ENCODE data around the gene LEFTY2.
"Not testable (repeated sequence)": the region's sequence is repeated elsewhere in the genome, so short reads cannot be mapped to it uniquely, and the experiment has no call there.

Gene LEFTY2, protein sequence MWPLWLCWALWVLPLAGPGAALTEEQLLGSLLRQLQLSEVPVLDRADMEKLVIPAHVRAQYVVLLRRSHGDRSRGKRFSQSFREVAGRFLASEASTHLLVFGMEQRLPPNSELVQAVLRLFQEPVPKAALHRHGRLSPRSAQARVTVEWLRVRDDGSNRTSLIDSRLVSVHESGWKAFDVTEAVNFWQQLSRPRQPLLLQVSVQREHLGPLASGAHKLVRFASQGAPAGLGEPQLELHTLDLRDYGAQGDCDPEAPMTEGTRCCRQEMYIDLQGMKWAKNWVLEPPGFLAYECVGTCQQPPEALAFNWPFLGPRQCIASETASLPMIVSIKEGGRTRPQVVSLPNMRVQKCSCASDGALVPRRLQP

DNA sequence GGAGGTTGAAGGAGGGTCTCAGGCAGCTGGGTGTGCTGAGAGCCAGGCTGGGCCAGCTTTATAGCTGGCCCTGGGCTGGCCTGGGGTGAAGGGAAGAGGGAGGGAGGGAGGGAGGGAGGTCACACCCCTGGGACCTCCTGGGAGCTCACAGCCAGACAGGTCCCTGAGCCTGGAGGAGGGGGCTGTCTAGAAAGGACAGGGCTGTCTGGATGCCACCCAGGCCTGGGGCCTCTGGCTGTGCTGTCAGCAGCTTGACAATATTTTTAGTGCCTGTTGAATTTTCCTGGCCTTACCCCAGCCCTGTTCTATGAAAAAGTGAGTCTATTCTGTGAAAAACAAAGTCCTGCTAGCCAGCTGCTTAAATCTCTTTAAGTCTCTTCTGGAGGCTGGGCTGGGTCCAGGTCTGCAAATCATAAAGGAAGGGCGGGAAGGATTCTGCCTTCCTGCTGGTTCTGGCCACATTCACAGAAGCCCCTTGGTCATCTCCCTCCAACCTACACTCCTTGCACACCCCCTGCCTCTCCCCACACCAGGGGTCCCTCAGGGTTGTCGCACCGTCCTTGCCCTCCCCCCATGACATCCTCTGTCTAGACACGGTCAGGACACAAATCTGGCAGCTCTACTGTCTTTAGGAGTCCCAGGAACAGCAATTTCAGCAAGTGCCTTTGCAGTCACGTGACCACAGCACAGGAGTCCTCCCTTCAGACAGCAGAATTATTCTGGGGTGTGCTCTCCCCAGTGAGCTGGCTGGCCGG lies at the start of gene LEFTY2:
Gene LEFTY2, minus strand, starts transcription at position 34 of the 755 bp plus-strand sequence. CDS start 80 bp downstream, outside the sequence.
- DNase-seq (ENCODE audit: low read depth), result no peak

GRCh38 chr1:225987491-225988316 lies 46.7 kb upstream of the LEFTY2 start:
- DNase-seq (ENCODE audit: low read depth), result no peak

DNA sequence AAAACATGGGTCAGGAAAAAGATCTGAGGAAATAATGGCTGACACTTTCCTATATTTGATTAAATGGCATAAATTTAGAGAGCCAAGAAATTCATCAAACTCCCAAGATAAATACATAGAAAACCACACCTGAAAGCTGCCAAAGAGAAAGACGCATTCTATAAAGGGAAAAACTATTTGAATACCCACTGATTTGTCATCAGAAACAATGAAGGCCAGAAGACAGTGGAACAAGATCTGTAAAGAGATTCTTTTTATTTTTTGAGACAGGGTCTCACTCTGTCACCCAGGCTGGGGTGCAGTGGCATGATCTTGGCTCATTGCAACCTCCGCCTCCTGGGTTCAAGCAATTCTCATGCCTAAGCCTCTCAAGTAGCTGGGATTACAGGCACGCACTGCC lies 40.7 kb upstream of the LEFTY2 start:
- no peak for DNase-seq (ENCODE audit: low read depth)

DNA sequence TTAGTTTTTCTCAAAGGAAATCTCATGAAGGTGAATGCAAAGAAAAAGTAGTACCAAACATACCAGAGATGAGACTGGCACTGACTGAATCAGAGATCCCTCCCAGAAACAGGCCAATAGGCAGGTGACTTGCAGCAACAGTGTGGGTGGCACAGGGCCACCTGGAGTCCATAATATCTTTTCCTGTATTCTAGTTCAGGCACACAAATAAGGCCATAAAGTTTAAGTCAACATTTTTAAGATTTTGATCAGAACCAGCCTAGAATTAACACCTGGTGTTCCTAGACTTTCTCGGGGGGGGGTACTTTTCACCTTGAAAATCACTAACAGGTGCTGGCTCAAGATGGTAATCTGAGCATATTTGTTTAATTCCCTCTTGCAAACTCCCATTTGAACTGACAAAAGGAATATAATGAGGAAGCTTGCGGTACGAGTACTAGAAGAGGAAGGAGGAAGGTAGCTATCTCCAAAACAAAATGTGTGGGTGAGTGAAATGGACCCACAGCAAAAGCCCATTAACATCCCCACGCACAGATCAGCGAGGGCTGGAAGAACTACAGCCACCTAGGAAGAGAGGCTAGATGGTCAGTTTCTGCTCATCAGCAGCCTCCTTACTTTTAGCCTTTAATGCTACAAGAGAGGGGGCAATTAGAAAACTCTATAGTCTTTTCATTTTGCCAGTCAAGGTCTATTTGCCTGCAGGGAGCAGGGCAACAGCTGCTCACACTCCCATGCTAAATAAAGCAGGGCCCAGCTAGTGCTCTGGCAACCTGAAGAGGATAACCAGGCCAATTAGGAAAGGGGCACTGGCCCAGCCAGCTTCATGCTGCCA lies 39.2 kb upstream of the LEFTY2 start:
- no peak for DNase-seq (ENCODE audit: low read depth)

- no peak for DNase-seq (ENCODE audit: low read depth)
These were observed 38.4 kb upstream of the LEFTY2 start for GRCh38 chr1:225979421-225979820.

DNA sequence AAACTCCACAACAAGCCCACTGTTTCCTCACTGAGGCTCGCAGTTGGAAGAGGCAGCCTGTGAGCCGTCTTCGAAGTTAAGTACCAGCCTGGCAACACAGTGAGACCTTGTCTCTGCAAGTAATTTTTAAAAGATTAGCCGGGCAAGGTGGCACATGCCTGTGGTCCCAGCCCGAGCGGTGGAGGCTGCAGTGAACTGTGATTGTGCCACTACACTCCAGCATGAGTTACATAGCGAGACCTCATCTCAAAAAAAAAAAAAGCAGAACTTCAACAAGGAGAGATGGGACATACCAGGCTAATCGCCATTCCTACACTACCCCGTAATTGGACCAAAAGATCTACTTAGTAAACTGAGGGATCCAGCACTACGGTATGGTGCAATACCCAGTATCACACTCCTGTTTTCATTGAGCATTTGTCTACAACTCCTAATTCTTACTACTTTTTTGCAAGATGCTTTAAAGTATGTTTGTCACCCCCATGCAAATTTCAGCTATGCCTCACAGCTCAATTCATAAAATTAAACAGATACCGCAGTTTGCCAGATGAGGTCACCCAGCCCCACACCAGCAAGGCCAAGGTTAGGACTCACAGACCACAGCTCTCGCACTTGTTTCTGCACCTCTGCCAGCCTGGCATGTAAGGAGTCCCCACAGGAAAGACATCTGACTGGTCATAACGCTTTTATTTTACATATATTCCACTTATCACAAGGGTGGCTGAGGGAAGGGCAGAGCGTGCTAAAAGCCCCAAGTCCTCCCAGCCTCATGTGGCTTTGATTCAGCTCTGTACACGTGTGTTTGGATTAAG lies 37.1 kb upstream of the LEFTY2 start:
- DNase-seq (ENCODE audit: low read depth), result no peak

GRCh38 chr1:225975146-225975545 lies 34.1 kb upstream of the LEFTY2 start:
- DNase-seq (ENCODE audit: low read depth), result not testable (repeated sequence)

- no peak for DNase-seq (ENCODE audit: low read depth)
These were observed 33.4 kb upstream of the LEFTY2 start for GRCh38 chr1:225974454-225974853.

DNA sequence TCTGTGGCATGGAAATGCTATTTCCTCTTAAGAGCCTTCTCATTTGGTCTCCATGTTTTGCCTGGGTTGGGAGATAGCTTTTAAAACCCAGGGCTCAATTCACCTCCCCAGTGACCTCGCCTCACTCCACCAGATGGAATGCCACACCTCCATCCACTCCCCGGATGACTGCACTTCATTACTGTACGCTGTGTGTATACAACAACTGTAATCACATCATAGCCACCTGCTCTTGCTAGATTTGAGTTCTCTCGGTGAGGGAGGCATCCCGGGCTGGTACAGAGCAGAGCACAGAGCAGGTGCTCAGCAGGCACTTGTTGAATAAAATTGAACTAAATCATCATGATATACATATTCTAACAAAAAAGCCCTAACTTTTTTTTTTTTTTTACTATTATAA lies 32.1 kb upstream of the LEFTY2 start:
- no peak for DNase-seq (ENCODE audit: low read depth)

DNA sequence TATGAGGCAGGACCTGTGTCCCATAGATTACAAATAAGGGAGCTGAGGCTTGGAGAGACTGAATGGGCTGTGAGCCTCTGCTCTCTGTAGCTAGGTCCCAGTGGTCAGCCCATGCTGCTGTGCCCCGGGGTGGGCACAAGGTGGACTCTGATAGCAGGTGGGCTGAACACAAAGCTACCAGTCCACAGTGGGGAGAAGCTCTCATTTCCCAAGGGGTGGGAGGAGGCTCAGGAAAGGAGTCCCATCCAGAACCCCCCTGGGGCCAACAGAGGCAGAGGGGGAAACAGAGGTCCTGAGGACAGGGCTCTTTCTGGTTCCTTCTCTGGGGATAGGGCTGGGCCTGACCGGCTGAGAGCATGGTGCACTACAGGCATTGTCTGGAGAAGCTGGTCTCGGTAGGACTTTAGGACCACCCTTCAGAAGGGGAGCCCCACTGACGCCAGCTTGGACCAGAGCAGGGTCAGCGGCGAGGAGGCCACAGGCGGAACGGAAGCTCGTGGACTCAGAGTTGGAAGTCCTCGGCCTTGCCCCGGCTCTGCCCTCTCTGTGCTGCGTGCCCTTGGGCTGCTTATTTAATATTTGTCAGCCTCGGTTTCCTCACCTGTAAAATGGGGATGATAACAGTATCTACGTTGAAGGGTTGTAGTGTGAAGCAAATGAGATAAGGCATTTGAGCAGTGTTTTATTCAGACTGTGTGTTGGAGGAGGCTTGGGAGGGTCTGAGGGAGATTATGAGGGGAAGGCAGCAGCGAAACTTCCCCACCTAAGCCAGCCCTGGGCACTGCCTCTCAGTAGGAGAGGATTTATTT lies 31.5 kb upstream of the LEFTY2 start:
- no peak for DNase-seq (ENCODE audit: low read depth)

DNA sequence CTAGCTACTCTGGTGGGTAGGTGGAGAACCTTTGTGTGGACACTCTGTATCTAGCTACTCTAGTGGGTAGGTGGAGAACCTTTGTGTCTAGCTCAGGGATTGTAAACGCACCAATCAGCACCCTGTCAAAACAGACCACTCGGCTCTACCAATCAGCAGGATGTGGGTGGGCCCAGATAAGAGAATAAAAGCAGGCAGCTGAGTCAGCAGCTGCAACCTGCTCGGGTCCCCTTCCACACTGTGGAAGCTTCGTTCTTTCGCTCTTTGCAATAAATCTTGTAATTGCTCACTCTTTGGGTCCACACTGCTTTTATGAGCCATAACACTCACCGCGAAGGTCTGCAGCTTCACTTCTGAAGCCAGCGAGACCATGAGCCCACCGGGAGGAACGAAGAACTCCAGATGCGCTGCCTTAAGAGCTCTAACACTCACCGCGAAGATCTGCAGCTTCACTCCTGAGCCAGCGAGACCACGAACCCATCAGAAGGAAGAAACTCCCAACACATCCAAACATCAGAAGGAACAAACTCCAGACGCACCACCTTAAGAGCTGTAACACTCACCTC lies 29.7 kb upstream of the LEFTY2 start:
- DNase-seq (ENCODE audit: low read depth), result not testable (repeated sequence)

DNA sequence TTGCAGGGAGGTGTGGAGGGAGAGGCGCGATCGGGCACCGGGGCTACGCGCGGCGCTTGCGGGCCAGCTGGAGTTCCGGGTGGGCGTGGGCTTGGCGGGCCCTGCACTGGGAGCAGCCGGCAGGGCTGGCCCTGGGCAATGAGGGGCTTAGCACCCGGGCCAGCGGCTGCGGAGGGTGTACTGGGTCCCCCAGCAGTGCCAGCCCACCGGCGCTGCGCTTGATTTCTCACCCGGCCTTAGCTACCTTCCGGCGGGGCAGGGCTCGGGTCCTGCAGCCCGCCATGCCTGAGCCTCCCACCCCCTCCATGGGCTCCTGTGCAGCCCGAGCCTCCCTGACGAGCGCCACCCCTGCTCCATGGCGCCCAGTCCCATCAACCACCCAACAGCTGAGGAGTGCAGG lies 28.7 kb upstream of the LEFTY2 start:
- not testable (repeated sequence) for DNase-seq (ENCODE audit: low read depth)

DNA sequence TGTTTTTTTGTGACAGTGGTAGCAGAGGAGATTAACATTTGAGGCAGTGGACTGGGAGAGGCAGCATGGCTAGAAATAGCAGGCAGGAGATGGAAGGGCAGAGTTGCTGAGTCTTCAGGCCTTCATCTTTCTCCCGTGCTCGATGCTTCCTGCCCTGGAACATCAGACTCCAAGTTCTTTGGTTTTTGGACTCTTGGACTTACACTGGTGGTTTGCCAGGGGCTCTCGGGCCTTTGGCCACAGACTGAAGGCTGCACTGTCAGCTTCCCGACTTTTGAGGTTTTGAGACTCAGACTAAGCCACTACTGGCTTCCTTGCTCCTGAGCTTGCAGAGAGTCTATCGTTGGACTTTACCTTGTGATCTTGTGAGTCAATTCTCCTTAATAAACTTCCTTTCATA lies 24.2 kb upstream of the LEFTY2 start:
- no peak for DNase-seq (ENCODE audit: low read depth)

DNA sequence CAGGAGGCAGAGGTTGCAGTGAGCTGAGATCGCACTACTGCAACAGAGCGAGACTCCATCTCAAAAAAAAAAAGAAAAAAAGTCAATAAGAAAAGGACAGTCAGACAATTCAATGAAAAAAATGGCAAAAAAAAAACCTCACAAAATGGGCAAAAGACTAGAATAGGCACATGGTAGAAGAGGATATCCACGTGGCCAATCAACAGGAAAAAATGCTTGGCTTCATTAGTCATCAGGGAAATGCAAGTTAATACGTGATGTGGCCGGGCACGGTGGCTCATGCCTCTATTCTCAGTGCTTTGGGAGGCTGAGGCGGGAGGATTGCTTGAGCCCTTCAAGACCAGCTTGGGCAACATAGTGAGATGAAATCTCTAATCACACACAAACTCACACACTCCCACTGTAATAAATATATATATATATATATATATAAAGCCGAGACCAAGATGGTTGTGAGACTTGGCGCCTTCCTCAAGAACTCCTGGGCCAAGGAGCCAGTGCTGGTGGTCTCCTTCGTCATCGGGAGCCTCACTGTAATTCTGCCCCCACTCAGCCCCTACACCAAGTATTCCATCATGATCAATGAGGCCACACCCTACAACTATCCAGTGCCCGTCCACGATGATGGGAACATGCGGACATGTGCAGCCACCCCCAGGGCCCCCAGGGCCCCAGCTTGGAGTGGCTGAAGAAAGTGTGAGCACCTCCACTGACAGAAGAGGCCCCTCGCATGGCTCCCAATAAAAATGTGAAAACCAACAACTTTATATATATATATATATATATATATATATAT lies 22.9 kb upstream of the LEFTY2 start:
- DNase-seq (ENCODE audit: low read depth), result no peak

DNA sequence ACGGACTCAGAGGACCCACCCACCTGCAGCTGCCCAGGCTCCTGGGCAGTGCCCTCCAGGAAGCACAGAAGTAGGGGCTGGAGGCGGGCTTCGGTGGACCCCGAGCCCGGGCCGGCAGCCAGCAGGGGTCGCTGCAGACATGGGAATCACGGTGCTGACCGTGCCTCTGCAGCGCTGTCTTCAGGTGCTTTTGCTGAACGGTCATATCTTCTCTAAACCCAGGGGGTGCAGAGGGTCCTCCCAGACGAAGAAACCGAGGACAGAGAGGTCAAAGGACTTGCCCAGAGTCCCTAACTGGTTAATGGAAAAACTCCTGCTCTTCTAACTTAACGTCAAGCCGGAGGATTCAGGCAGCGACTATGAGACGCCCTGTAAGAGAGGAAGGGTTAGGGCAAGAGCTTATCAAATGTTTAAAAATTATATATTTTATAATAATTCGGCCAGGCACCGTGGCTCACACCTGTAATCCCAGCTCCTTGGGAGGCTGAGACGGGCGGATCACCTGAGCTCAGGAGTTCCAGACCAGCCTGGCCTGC lies 21.5 kb upstream of the LEFTY2 start:
- DNase-seq (ENCODE audit: low read depth), result no peak

DNA sequence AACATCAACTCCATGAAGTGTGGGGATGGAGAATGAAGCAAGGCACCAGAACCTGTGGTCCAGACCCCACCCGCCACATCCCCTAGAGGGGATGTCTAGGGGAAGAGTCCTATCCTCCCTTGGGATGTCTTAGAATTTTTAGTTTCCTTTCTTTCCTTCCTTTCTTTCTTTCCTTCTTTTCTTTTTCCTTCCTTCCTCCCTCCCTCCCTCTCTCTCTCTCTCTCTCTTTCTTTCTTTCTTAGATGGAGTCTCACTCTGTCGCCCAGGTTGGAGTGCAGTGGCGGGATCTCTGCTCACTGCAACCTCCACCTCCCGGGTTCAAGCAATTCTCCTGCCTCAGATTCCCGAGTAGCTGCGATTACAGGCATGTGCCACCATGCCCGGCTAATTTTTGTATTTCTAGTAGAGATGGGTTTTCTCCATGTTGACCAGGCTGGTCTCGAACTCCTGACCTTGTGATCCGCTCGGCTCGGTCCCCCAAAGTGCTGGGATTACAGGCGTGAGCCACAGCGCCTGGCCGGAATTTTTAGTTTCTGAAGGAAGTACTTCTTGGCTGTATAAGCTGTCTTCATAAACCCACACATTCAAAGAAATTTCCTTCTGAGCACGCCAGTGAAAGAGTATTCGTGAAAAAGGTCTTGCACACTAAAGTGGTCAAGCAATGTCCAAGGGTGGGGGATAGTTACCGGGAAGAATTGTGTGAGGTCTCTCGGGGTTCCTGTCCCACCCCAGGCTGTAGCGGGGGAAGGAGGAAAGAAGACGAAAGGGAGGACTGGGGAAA lies 20.8 kb upstream of the LEFTY2 start:
- no peak for DNase-seq (ENCODE audit: low read depth)

DNA sequence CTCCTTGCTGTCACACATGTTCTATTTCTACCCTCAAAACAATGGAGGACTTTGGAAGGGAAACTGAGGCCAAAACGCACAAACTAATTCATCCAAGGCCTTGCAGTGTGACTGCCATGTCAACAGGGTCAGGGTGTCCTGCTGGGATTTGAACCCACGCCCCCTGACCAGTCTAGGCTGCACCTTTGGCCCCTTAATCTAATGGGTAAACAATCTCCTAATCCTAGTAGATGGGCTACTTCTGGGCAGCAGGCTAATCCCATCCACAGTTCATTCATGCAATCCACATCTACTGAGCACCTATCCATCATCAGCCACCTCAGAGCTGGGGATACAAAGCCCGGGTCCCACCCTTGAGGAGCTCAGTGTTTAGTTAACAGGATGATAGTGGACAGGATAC lies 17.0 kb upstream of the LEFTY2 start:
- DNase-seq (ENCODE audit: low read depth), result no peak

DNA sequence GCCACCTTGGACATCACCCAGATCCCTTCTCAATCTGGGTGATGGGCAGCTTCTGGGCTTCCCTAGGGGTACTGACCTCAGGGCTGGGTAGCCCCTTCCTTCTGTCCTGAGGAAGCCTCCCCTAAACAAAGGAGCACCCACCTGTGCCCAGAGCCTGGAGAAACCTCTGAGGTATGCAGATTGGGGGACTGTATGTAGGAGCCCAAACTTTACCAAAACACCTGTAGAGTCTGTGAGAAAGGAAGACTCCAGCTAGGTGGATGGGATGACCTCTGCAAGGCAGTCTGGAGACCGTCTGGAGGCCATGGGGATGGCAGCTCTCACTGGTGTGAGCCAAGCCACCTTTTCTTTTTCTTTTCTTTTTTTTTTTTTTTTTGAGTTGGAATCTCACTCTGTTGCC lies 13.7 kb upstream of the LEFTY2 start:
- DNase-seq (ENCODE audit: low read depth), result no peak
